Astrocyte (in vitro differentiated cells and primary cell): ENCODE results near the gene IWS1.

ENCODE experiments used
- CTCF ChIP-seq: IDR thresholded peaks from 2 replicates; pipeline ENCODE4 v1.5.1; 2011; ENCODE audit warnings: low read depth, mild to moderate bottlenecking, inconsistent platforms, low read length, moderate library complexity; ENCODE audit not compliant: insufficient read depth
- EZH2 ChIP-seq: IDR thresholded peaks from 2 replicates; pipeline ENCODE4 v1.6.1; 2012; ENCODE audit warnings: mild to moderate bottlenecking, low read length, inconsistent platforms; ENCODE audit not compliant: insufficient read depth

- TF ChIP-seq CTCF: no peak
- no peak for TF ChIP-seq EZH2
Measured at GRCh38 chr2:127572841-127573240, 46.6 kb upstream of the IWS1 start.
